ENCODE measurements around the gene MALT1.
A peak's percentile ranks its signal among the peaks of the same experiment; 100 is the strongest.

Gene MALT1

DNA sequence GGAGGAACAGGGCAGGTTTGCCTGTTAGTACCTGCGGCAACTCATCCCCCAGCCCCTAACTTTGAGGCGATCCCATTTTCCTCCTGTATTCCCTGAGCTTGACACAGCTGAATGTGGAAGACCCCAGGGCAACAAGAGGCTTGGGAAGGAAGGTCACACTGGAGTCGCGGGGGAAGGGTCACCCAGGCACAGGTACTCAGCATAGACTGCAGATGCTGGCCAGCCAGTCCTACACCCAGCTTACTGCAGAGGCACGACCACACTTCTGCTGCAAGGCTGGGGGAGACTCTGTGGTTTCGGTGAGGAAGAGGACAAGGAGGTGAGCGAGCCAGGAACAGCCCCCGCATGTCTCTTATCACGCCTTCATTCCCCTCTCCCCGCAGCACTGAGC lies 91.5 kb downstream of the MALT1 start:
- no peak overlapping the region for H2BK120ac ChIP-seq (ENCODE audit: insufficient read depth, low read length, poor library complexity)
- no peak overlapping the region for H3K4me3 ChIP-seq (ENCODE audit: low read depth, low read length)
- H3K9ac ChIP-seq (ENCODE audit: low read length), result no peak overlapping the region
- no peak overlapping the region for H2BK5ac ChIP-seq (ENCODE audit: low read depth, low read length, poor library complexity)
- WGBS (ENCODE audit: extremely low coverage, insufficient coverage, insufficient read length), result no CpG with 5 or more reads among the region's 10 CpGs
- no peak overlapping the region for H4K8ac ChIP-seq (ENCODE audit: low read depth, low read length)
- H3K4ac ChIP-seq (ENCODE audit: low read depth, low read length), result no peak overlapping the region
- no peak overlapping the region for H3K23ac ChIP-seq (ENCODE audit: low read length)
- no peak overlapping the region for H4K12ac ChIP-seq (ENCODE audit: low read depth, low read length)
- H3K18ac ChIP-seq (ENCODE audit: low read length), result no peak overlapping the region
- no peaks in the 10 kb centered on the region for H3K79me2 ChIP-seq (ENCODE audit: control insufficient read depth, insufficient read depth, low read length, poor library complexity)
- H3K27me3 ChIP-seq (ENCODE audit: insufficient read depth, low read length), result no peaks in the 10 kb centered on the region
- H2AFZ ChIP-seq (ENCODE audit: insufficient read depth, low read length, poor library complexity), result no peak overlapping the region
- H3K14ac ChIP-seq (ENCODE audit: low read length), result no peak overlapping the region
- no peak overlapping the region for H3K27ac ChIP-seq (ENCODE audit: low read depth, low read length)
- H3K36me3 ChIP-seq (ENCODE audit: control insufficient read depth in 1 of 2, insufficient read depth in 2 of 2, low read length in 2 of 2), result no peaks in the 10 kb centered on the region
- no peak for DNase-seq
- no peak overlapping the region for H3K4me2 ChIP-seq (ENCODE audit: low read length)
- H3K4me1 ChIP-seq (ENCODE audit: control insufficient read depth in 1 of 2, insufficient read depth in 2 of 2, low read length in 2 of 2), result peaks cover 0 to 3% of the 10 kb centered on the region in 2 experiments
- peaks cover 2% of the 10 kb centered on the region for H3K9me3 ChIP-seq (ENCODE audit: insufficient read depth, low read depth, low read length)
- no peak overlapping the region for H2BK12ac ChIP-seq (ENCODE audit: low read length)
- H2AK5ac ChIP-seq (ENCODE audit: low read length), result peak overlapping the region; percentile 73
- no peak overlapping the region for H4K91ac ChIP-seq (ENCODE audit: low read depth, low read length)
- no peaks in the 10 kb centered on the region for H3K79me1 ChIP-seq (ENCODE audit: low read length)

DNA sequence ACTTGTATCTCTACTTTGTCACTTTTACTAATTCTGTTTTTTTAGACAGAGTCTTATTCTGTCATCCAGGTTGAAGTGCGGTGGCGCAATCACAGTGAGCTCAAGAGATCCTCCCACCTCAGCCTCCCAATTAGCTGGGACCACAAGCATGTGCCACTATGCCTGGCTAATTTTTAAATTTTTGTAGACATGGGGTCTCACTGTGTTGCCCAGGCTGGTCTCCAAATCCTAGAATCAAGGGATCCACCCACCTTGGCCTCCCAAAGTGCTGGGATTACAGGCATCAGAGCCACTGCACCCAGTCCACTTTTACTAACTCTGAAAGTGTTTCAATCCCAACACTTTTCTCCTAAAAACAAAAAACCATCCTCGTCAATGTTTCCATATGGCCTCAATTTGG lies 94.9 kb downstream of the MALT1 start:
- Histone ChIP-seq H3K9ac (ENCODE audit: low read length) (no peak overlapping the region), H3K14ac (ENCODE audit: low read length) (no peak overlapping the region), H2BK120ac (ENCODE audit: insufficient read depth, low read length, poor library complexity) (no peak overlapping the region), H2AK5ac (ENCODE audit: low read length) (no peak overlapping the region), H2BK12ac (ENCODE audit: low read length) (no peak overlapping the region), H3K18ac (ENCODE audit: low read length) (no peak overlapping the region), H2AFZ (ENCODE audit: insufficient read depth, low read length, poor library complexity) (no peak overlapping the region), H3K4me1 (ENCODE audit: control insufficient read depth in 1 of 2, insufficient read depth in 2 of 2, low read length in 2 of 2) (peaks cover 5 to 7% of the 10 kb centered on the region in 2 experiments), H4K8ac (ENCODE audit: low read depth, low read length) (no peak overlapping the region), H4K12ac (ENCODE audit: low read depth, low read length) (no peak overlapping the region), H3K23ac (ENCODE audit: low read length) (no peak overlapping the region), H3K79me2 (ENCODE audit: control insufficient read depth, insufficient read depth, low read length, poor library complexity) (no peaks in the 10 kb centered on the region), H4K91ac (ENCODE audit: low read depth, low read length) (no peak overlapping the region), H3K27me3 (ENCODE audit: insufficient read depth, low read length) (no peaks in the 10 kb centered on the region), H3K4me2 (ENCODE audit: low read length) (no peak overlapping the region), H3K36me3 (ENCODE audit: control insufficient read depth in 1 of 2, insufficient read depth in 2 of 2, low read length in 2 of 2) (no peaks in the 10 kb centered on the region), H2BK5ac (ENCODE audit: low read depth, low read length, poor library complexity) (no peak overlapping the region), H3K4me3 (ENCODE audit: low read depth, low read length) (no peak overlapping the region), H3K79me1 (ENCODE audit: low read length) (peaks cover 2% of the 10 kb centered on the region), H3K9me3 (ENCODE audit: insufficient read depth, low read depth, low read length) (peaks cover 2% of the 10 kb centered on the region), H3K4ac (ENCODE audit: low read depth, low read length) (no peak overlapping the region), H3K27ac (ENCODE audit: low read depth, low read length) (no peak overlapping the region)
- 100% methylated on average over 1 of the region's 3 CpGs for WGBS (ENCODE audit: extremely low coverage, insufficient coverage, insufficient read length)
- DNase-seq, result no peak

DNA sequence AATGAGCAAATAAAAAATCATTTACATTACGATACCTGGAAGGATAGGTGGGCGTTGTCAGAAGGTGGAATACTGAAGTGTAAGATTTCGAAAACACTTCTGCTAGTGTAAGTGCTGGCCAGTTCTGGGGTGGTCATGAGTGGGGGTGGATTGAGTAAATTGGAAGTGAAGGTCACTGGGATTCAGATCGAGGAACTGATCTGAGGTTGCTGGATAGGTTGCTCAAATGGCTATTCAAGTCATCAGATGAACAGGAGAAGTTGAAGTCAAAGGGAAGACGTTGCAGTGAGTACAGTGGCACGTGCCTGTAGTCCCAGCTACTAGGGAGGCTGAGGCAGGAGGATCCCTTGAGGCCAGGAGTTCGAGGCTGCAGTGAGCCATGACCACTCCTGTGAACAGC lies 95.7 kb downstream of the MALT1 start:
- peaks cover 2% of the 10 kb centered on the region for H3K9me3 ChIP-seq (ENCODE audit: insufficient read depth, low read depth, low read length)
- no peak overlapping the region for H3K27ac ChIP-seq (ENCODE audit: low read depth, low read length)
- no peaks in the 10 kb centered on the region for H3K79me2 ChIP-seq (ENCODE audit: control insufficient read depth, insufficient read depth, low read length, poor library complexity)
- H3K9ac ChIP-seq (ENCODE audit: low read length), result no peak overlapping the region
- H4K91ac ChIP-seq (ENCODE audit: low read depth, low read length), result no peak overlapping the region
- H3K4ac ChIP-seq (ENCODE audit: low read depth, low read length), result no peak overlapping the region
- H3K18ac ChIP-seq (ENCODE audit: low read length), result no peak overlapping the region
- peaks cover 2% of the 10 kb centered on the region for H3K79me1 ChIP-seq (ENCODE audit: low read length)
- no peak overlapping the region for H4K12ac ChIP-seq (ENCODE audit: low read depth, low read length)
- peaks cover 5% of the 10 kb centered on the region in 2 experiments for H3K4me1 ChIP-seq (ENCODE audit: control insufficient read depth in 1 of 2, insufficient read depth in 2 of 2, low read length in 2 of 2)
- H2BK5ac ChIP-seq (ENCODE audit: low read depth, low read length, poor library complexity), result no peak overlapping the region
- no peak overlapping the region for H2AFZ ChIP-seq (ENCODE audit: insufficient read depth, low read length, poor library complexity)
- no peak overlapping the region for H3K14ac ChIP-seq (ENCODE audit: low read length)
- WGBS (ENCODE audit: extremely low coverage, insufficient coverage, insufficient read length), result no CpG with 5 or more reads among the region's 7 CpGs
- no peak overlapping the region for H2AK5ac ChIP-seq (ENCODE audit: low read length)
- H3K4me3 ChIP-seq (ENCODE audit: low read depth, low read length), result no peak overlapping the region
- no peak overlapping the region for H3K23ac ChIP-seq (ENCODE audit: low read length)
- H3K36me3 ChIP-seq (ENCODE audit: control insufficient read depth in 1 of 2, insufficient read depth in 2 of 2, low read length in 2 of 2), result no peaks in the 10 kb centered on the region
- no peaks in the 10 kb centered on the region for H3K27me3 ChIP-seq (ENCODE audit: insufficient read depth, low read length)
- no peak overlapping the region for H3K4me2 ChIP-seq (ENCODE audit: low read length)
- no peak overlapping the region for H2BK12ac ChIP-seq (ENCODE audit: low read length)
- H4K8ac ChIP-seq (ENCODE audit: low read depth, low read length), result no peak overlapping the region
- DNase-seq, result no peak
- no peak overlapping the region for H2BK120ac ChIP-seq (ENCODE audit: insufficient read depth, low read length, poor library complexity)

DNA sequence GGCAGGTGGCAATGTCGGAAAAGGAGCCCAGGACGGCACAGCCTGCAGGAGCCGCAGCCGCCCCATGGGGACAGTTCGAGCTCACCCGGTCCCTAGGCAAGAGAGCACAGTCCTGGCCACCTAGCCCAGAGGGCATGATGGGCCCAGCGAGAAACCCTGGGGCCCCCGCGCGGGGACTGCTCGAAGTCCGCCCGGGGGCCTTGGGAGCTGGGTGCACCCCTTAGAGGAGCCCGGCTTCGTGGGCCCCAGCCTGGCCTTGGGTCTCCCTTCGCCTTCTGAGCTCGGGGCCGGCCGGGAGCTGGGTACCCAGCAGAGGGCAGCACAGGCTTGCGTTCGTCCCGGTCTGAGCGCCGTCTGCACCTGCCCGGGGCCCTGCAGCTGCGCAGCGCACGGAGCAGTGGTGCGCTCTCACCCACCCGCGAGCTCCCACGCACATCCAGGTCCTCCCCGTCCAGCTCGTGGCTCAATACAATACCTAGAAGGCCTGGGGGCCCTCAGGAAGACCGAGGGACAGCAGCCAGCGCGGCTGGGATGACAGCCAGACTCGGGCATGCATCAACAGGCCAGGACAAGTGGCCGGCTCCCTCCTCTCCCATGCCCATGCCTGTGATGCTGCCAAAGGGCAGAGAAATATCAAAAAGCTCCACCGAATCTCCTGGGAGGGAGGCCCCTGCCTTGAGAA lies 97.2 kb downstream of the MALT1 start:
- Histone ChIP-seq H3K4me2 (ENCODE audit: low read length) (peak overlapping the region; percentile 50), H3K9me3 (ENCODE audit: insufficient read depth, low read depth, low read length) (no peaks in the 10 kb centered on the region), H4K12ac (ENCODE audit: low read depth, low read length) (no peak overlapping the region), H3K23ac (ENCODE audit: low read length) (no peak overlapping the region), H4K8ac (ENCODE audit: low read depth, low read length) (no peak overlapping the region), H3K36me3 (ENCODE audit: control insufficient read depth in 1 of 2, insufficient read depth in 2 of 2, low read length in 2 of 2) (no peaks in the 10 kb centered on the region), H2BK120ac (ENCODE audit: insufficient read depth, low read length, poor library complexity) (no peak overlapping the region), H3K14ac (ENCODE audit: low read length) (no peak overlapping the region), H3K4me3 (ENCODE audit: low read depth, low read length) (no peak overlapping the region), H2AFZ (ENCODE audit: insufficient read depth, low read length, poor library complexity) (peak overlapping the region; percentile 23), H3K4me1 (ENCODE audit: control insufficient read depth in 1 of 2, insufficient read depth in 2 of 2, low read length in 2 of 2) (peaks cover 5% of the 10 kb centered on the region in 2 experiments), H4K91ac (ENCODE audit: low read depth, low read length) (peak overlapping the region; percentile 11), H3K79me2 (ENCODE audit: control insufficient read depth, insufficient read depth, low read length, poor library complexity) (no peaks in the 10 kb centered on the region), H3K27me3 (ENCODE audit: insufficient read depth, low read length) (no peaks in the 10 kb centered on the region), H3K4ac (ENCODE audit: low read depth, low read length) (no peak overlapping the region), H3K18ac (ENCODE audit: low read length) (no peak overlapping the region), H3K79me1 (ENCODE audit: low read length) (peaks cover 2% of the 10 kb centered on the region), H3K27ac (ENCODE audit: low read depth, low read length) (no peak overlapping the region), H2AK5ac (ENCODE audit: low read length) (no peak overlapping the region), H3K9ac (ENCODE audit: low read length) (no peak overlapping the region), H2BK12ac (ENCODE audit: low read length) (no peak overlapping the region), H2BK5ac (ENCODE audit: low read depth, low read length, poor library complexity) (no peak overlapping the region)
- no CpG with 5 or more reads among the region's 40 CpGs for WGBS (ENCODE audit: extremely low coverage, insufficient coverage, insufficient read length)
- peak; percentile 43 to 79 for DNase-seq
